SH-SY5Y (cell line): Measurements from ENCODE around the gene ICOS.

Experiments used
- GATA2 ChIP-seq: IDR thresholded peaks from 2 replicates; pipeline ENCODE4 v1.6.1; 2011; ENCODE audit warnings: mild to moderate bottlenecking, low read depth, low read length
- GATA3 ChIP-seq: IDR thresholded peaks from 2 replicates; pipeline ENCODE4 v1.6.1; 2011; ENCODE audit warnings: low read depth, mild to moderate bottlenecking, low read length, moderate library complexity

GRCh38 chr2:203909261-203909967 is 27.1 kb upstream of the ICOS start:
- TF ChIP-seq GATA3 (no peak), GATA2 (no peak)
